ENCODE measurements around the gene XCL1.
"Not testable (repeated sequence)": the region's sequence is repeated elsewhere in the genome, so short reads cannot be mapped to it uniquely, and the experiment has no call there.

XCL1 gene

GRCh38 chr1:168576245-168576688 lies at the start of gene XCL1:
XCL1 (plus strand) TSS chr1:168576605; CDS start chr1:168576638, 33 bp downstream.
- DNase-seq (ENCODE audit: low read depth) = not testable (repeated sequence)

- DNase-seq (ENCODE audit: low read depth) = no peak
These were observed 46.9 kb upstream of the XCL1 start for GRCh38 chr1:168529518-168529917.

GRCh38 chr1:168531615-168532345 lies 44.6 kb upstream of the XCL1 start:
- DNase-seq (ENCODE audit: low read depth) = no peak

- DNase-seq (ENCODE audit: low read depth) = no peak
These were observed 40.9 kb upstream of the XCL1 start for GRCh38 chr1:168535536-168535935.

- DNase-seq (ENCODE audit: low read depth) = not testable (repeated sequence)
These were observed 35.6 kb upstream of the XCL1 start for GRCh38 chr1:168540798-168541197.

GRCh38 chr1:168542978-168543377 lies 33.4 kb upstream of the XCL1 start:
- not testable (repeated sequence) for DNase-seq (ENCODE audit: low read depth)

GRCh38 chr1:168543840-168544498 lies 32.4 kb upstream of the XCL1 start, which contains the start of gene XCL2:
XCL2 (minus strand) TSS chr1:168543997; CDS start chr1:168543964, 33 bp downstream.
- DNase-seq (ENCODE audit: low read depth) = not testable (repeated sequence)

GRCh38 chr1:168545678-168546552 lies 30.5 kb upstream of the XCL1 start:
- DNase-seq (ENCODE audit: low read depth) = peak; percentile 51

- DNase-seq (ENCODE audit: low read depth) = not testable (repeated sequence)
These were observed 29.9 kb upstream of the XCL1 start for GRCh38 chr1:168546553-168546895.

- DNase-seq (ENCODE audit: low read depth) = no peak
These were observed 25.4 kb upstream of the XCL1 start for GRCh38 chr1:168550971-168551370.

GRCh38 chr1:168551688-168552087 lies 24.7 kb upstream of the XCL1 start:
- DNase-seq (ENCODE audit: low read depth) = no peak

GRCh38 chr1:168552961-168553360 lies 23.4 kb upstream of the XCL1 start:
- no peak for DNase-seq (ENCODE audit: low read depth)

- no peak for DNase-seq (ENCODE audit: low read depth)
These were observed 22.5 kb upstream of the XCL1 start for GRCh38 chr1:168553680-168554553.

GRCh38 chr1:168554603-168555483 lies 21.6 kb upstream of the XCL1 start:
- DNase-seq (ENCODE audit: low read depth) = no peak

- no peak for DNase-seq (ENCODE audit: low read depth)
These were observed 20.8 kb upstream of the XCL1 start for GRCh38 chr1:168555508-168556046.

GRCh38 chr1:168556647-168557046 lies 19.8 kb upstream of the XCL1 start:
- no peak for DNase-seq (ENCODE audit: low read depth)

GRCh38 chr1:168560370-168560769 lies 16.0 kb upstream of the XCL1 start:
- DNase-seq (ENCODE audit: low read depth) = no peak

- DNase-seq (ENCODE audit: low read depth) = no peak
These were observed 14.4 kb upstream of the XCL1 start for GRCh38 chr1:168561989-168562388.

- DNase-seq (ENCODE audit: low read depth) = no peak
These were observed 10.6 kb upstream of the XCL1 start for GRCh38 chr1:168565825-168566224.

- no peak for DNase-seq (ENCODE audit: low read depth)
These were observed 9.4 kb upstream of the XCL1 start for GRCh38 chr1:168567007-168567406.

Data from fibroblast of gingiva (primary cell).